ENCODE data around the gene MRPS15. TPM values are rescaled to one million over a fixed set of nuclear protein-coding genes. Genes with fewer than 3 reads are reported as not detected.

The MRPS15 gene
- total RNA-seq, 1 donor from 2014 or later: 108 TPM

GRCh38 chr1:36438715-36439114, 25.5 kb downstream of the MRPS15 start:
- no peaks in the 10 kb centered on the region for H3K27me3 ChIP-seq (ENCODE audit: low read depth)
- no peak overlapping the region for H3K27ac ChIP-seq (replicated peaks)
- intact Hi-C loops (cut with micrococcal nuclease): no loop called here
- H3K4me1 ChIP-seq: no peaks in the 10 kb centered on the region
- H3K4me3 ChIP-seq: no peak overlapping the region
- H3K36me3 ChIP-seq: peaks cover 5% of the 10 kb centered on the region
- no peaks in the 10 kb centered on the region for H3K9me3 ChIP-seq (replicated peaks)
- TF ChIP-seq CTCF (IDR thresholded peaks at IDR 0.05; ENCODE audit: borderline replicate concordance): no peak
- DNase-seq: no peak

GRCh38 chr1:36436821-36437220, 27.4 kb downstream of the MRPS15 start:
- intact Hi-C loops (cut with micrococcal nuclease): no loop called here
- Histone ChIP-seq H3K4me3 (no peak overlapping the region), H3K4me1 (no peaks in the 10 kb centered on the region), H3K36me3 (peaks cover 17% of the 10 kb centered on the region), H3K27ac (replicated peaks) (no peak overlapping the region), H3K9me3 (replicated peaks) (no peaks in the 10 kb centered on the region), H3K27me3 (ENCODE audit: low read depth) (no peaks in the 10 kb centered on the region)
- DNase-seq: no peak
- TF ChIP-seq CTCF (IDR thresholded peaks at IDR 0.05; ENCODE audit: borderline replicate concordance): no peak

GRCh38 chr1:36433102-36433501, 31.1 kb downstream of the MRPS15 start:
- no peak for DNase-seq
- no peak for TF ChIP-seq CTCF (IDR thresholded peaks at IDR 0.05; ENCODE audit: borderline replicate concordance)
- Histone ChIP-seq H3K27ac (replicated peaks) (no peak overlapping the region), H3K36me3 (peaks cover 19% of the 10 kb centered on the region), H3K9me3 (replicated peaks) (no peaks in the 10 kb centered on the region), H3K4me3 (no peak overlapping the region), H3K27me3 (ENCODE audit: low read depth) (no peaks in the 10 kb centered on the region), H3K4me1 (no peaks in the 10 kb centered on the region)
- intact Hi-C loops (cut with micrococcal nuclease): no loop called here

- Histone ChIP-seq H3K27ac (replicated peaks) (no peak overlapping the region), H3K4me3 (no peak overlapping the region), H3K4me1 (no peaks in the 10 kb centered on the region), H3K27me3 (ENCODE audit: low read depth) (no peaks in the 10 kb centered on the region), H3K9me3 (replicated peaks) (no peaks in the 10 kb centered on the region), H3K36me3 (peaks cover 19% of the 10 kb centered on the region)
- no peak for TF ChIP-seq CTCF (IDR thresholded peaks at IDR 0.05; ENCODE audit: borderline replicate concordance)
- DNase-seq: no peak
- intact Hi-C loops (cut with micrococcal nuclease): no loop called here
These were observed 31.6 kb downstream of the MRPS15 start for GRCh38 chr1:36432616-36433015.

- peaks cover 13% of the 10 kb centered on the region for H3K36me3 ChIP-seq
These were observed 38.4 kb downstream of the MRPS15 start for GRCh38 chr1:36425791-36426190.

More at GRCh38 chr1:36425791-36426190, 38.4 kb downstream of the MRPS15 start:
- TF ChIP-seq CTCF (IDR thresholded peaks at IDR 0.05; ENCODE audit: borderline replicate concordance): no peak
- Histone ChIP-seq H3K9me3 (replicated peaks) (no peaks in the 10 kb centered on the region), H3K4me1 (no peaks in the 10 kb centered on the region), H3K27ac (replicated peaks) (no peak overlapping the region), H3K4me3 (no peak overlapping the region), H3K27me3 (ENCODE audit: low read depth) (no peaks in the 10 kb centered on the region)
- intact Hi-C loops (cut with micrococcal nuclease): no loop called here
- DNase-seq: no peak

Measured in left ventricle myocardium inferior (tissue), 1 donor.